H1 (cell line): Measurements from ENCODE around the gene DOCK1.

Experiments
- BRCA1 ChIP-seq: IDR thresholded peaks from 2 replicates; pipeline ENCODE4 v1.6.1; 2012; ENCODE audit warnings: low read depth, low read length, improper control_type of control experiment
- RAD21 ChIP-seq, 2 experiments: IDR thresholded peaks in 1 of 2; conservative IDR thresholded peaks in 1 of 2; 2 replicates each; pipeline ENCODE4 v1.6.1; 2011; ENCODE audit warnings: low read depth in 2 of 2, low read length in 2 of 2, improper control_type of control experiment in 1 of 2, inconsistent platforms in 1 of 2, mild to moderate bottlenecking in 1 of 2, moderate library complexity in 1 of 2
- TF ChIP-seq, protein P1 (sequence below), 3 experiments: IDR thresholded peaks; 1 replicate in 2 of 3; 2 replicates in 1 of 3; pipeline versions ENCODE4 v1.5.1 to v1.6.1; 2011; ENCODE audit warnings: low read length in 3 of 3, mild to moderate bottlenecking in 3 of 3, inconsistent platforms in 2 of 3, low read depth in 1 of 3, moderate library complexity in 1 of 3; ENCODE audit not compliant: insufficient read depth in 1 of 3; ENCODE audit errors: control extremely low read depth in 1 of 3
- TF ChIP-seq, protein P2 (sequence below): IDR thresholded peaks from 2 replicates; pipeline ENCODE4 v1.6.1; 2012; ENCODE audit warnings: low read length, inconsistent platforms

DNA sequence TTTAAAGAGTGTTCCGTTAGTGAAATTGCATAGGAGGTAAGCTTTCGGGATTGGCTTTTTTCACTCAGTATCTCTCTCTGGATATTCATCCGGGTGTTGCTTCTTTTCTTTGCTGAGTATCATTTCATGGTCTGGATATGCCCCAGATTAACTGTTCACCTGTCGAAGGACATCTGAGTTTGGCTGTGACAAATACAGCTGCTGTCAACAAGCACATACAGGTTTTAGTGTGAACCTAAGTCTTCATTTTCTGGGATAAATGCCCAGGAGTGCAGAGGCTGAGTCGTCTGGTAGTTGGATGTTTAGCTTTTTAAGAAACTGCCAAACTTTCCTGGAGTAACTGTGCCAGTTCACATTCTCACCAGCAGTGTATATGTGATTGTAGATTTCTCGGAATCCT lies 5.6 kb downstream of the DOCK1 start:
- TF ChIP-seq, protein P1, sequence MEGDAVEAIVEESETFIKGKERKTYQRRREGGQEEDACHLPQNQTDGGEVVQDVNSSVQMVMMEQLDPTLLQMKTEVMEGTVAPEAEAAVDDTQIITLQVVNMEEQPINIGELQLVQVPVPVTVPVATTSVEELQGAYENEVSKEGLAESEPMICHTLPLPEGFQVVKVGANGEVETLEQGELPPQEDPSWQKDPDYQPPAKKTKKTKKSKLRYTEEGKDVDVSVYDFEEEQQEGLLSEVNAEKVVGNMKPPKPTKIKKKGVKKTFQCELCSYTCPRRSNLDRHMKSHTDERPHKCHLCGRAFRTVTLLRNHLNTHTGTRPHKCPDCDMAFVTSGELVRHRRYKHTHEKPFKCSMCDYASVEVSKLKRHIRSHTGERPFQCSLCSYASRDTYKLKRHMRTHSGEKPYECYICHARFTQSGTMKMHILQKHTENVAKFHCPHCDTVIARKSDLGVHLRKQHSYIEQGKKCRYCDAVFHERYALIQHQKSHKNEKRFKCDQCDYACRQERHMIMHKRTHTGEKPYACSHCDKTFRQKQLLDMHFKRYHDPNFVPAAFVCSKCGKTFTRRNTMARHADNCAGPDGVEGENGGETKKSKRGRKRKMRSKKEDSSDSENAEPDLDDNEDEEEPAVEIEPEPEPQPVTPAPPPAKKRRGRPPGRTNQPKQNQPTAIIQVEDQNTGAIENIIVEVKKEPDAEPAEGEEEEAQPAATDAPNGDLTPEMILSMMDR (IDR thresholded peaks at IDR 0.05; ENCODE audit: control extremely low read depth in 1 of 3, insufficient read depth in 1 of 3, low read depth in 1 of 3, low read length in 3 of 3) = no peak
- TF ChIP-seq, protein P2, sequence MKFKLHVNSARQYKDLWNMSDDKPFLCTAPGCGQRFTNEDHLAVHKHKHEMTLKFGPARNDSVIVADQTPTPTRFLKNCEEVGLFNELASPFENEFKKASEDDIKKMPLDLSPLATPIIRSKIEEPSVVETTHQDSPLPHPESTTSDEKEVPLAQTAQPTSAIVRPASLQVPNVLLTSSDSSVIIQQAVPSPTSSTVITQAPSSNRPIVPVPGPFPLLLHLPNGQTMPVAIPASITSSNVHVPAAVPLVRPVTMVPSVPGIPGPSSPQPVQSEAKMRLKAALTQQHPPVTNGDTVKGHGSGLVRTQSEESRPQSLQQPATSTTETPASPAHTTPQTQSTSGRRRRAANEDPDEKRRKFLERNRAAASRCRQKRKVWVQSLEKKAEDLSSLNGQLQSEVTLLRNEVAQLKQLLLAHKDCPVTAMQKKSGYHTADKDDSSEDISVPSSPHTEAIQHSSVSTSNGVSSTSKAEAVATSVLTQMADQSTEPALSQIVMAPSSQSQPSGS = no peak
- TF ChIP-seq RAD21 (IDR thresholded peaks at IDR 0.05 in 1 of 2, conservative IDR thresholded peaks at IDR 0.05 in 1 of 2; ENCODE audit: low read depth in 2 of 2, low read length in 2 of 2) = no peak
- no peak for TF ChIP-seq BRCA1
